ENCODE data around the gene MTR. TPM values are rescaled to one million over a fixed set of nuclear protein-coding genes. Genes with fewer than 3 reads are reported as not detected.

Gene MTR
- total RNA-seq, 1 donor from 2014 or later: 12.7 TPM

DNA sequence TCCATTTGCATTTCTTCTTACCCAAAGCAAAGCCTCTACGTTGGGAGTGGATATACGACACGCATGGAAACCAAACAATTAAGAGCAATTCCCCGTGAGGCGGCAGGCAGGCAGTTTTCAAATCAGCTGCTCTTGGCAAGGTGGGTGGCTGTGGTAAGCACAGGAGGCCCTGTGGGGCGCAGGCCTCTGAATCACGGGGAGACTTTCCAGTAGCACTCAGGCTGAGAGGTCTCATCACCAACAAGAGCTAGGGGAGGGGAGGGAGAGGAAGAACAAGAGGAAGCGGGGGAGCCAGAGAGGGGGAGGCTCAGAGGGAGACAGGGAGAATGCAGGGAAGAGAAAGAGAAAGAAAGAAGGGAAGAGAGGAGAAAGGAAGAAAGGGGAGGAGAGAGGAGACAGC is 152.7 kb downstream of the MTR start:
- no peak for DNase-seq (ENCODE audit: low spot score)
- no peak for ATAC-seq

GRCh38 chr1:236948381-236948780 is 153.3 kb downstream of the MTR start:
- no peak for ATAC-seq
- DNase-seq (ENCODE audit: low spot score): no peak

- DNase-seq (ENCODE audit: low spot score): no peak
- ATAC-seq: no peak
Measured at GRCh38 chr1:236948996-236949395, 153.9 kb downstream of the MTR start.

- no peak for ATAC-seq
- DNase-seq (ENCODE audit: low spot score): no peak
Measured at GRCh38 chr1:236950365-236950764, 155.3 kb downstream of the MTR start.

DNA sequence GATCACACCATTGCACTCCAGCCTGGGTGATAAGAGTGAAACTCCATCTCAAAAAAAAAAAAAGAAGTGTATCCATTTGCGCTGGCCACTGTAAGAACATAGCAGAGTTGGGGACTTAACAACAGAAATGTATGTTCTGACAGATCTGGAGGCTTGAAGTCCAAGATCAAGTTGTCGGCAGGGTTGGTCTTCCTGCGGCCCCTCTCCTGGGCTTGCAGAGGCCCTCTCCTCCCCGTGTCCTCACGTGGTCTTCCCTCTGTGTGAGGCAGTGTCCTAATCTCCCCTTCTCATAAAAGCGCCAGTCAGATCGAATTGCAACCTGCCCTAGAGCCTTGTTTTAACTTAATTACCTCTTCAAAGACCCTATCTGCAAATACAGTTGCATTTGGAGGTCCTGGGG is 156.6 kb downstream of the MTR start:
- DNase-seq (ENCODE audit: low spot score) (no peak), ATAC-seq (no peak)

DNA sequence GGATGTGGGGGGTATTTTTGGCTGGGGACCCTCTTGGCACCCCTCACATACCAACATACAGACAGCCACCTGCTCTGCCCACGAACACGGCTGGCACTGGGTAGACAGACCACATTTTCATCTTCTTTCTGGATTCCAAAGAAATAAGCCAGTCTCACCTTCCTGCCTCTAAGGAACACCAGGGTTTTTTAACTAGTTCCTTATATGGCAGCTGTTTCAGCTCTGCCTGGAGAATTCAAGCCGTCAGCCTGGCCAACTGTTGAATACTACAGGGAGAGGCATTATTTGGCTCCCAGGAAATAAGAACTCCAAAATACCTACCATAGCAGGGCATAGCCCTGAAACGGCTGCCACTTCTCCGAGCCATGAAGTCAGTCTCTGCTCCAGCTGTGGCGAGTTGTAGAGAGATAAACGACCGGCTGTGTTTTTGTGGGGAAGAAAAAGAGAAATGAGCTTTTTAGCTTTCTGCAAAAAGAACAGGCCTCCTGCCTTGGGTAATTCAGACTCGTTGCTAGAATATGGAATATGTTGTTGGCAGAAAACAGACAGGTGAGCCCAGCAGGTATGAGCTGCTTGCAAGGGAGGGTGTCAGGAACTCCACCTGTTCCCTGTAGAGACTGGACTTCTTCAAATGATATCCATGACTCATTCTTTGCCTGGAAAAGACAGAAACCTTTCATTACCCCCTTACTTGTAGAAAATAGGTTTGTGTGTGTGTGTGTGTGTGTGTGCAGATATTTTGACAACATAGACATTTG is 157.3 kb downstream of the MTR start:
- DNase-seq (ENCODE audit: low spot score) (no peak), ATAC-seq (no peak)

- ATAC-seq (no peak), DNase-seq (ENCODE audit: low spot score) (no peak)
Measured at GRCh38 chr1:236953151-236953700, 158.1 kb downstream of the MTR start.

Other genes with a start within 250 kb of the MTR start
- 7.9 TPM for gene HEATR1, start 190.8 kb upstream of the MTR start, total RNA-seq
- gene ACTN2, start 108.8 kb upstream of the MTR start, total RNA-seq: not detected
- not detected for gene MT1HL1, start 209.1 kb downstream of the MTR start, total RNA-seq
- 0.03 TPM for gene RYR2, start 246.9 kb downstream of the MTR start, total RNA-seq